Stimulated activated CD8-positive, alpha-beta memory T cell treated with anti-CD3 and anti-CD28 coated beads, Interleukin-4, amount 100 ng/mL, for 24 hours (primary cell): ENCODE data around the gene PTH2R.
"Not testable (repeated sequence)": the region's sequence is repeated elsewhere in the genome, so short reads cannot be mapped to it uniquely, and the experiment has no call there.

ENCODE experiments used
- DNase-seq: peaks from one replicate; pipeline ENCODE4 v3.0.0-alpha.2; 2020; ENCODE audit warnings: low read depth

Gene PTH2R

GRCh38 chr2:208488686-208489564, 82.3 kb downstream of the PTH2R start:
- DNase-seq, result no peak

DNA sequence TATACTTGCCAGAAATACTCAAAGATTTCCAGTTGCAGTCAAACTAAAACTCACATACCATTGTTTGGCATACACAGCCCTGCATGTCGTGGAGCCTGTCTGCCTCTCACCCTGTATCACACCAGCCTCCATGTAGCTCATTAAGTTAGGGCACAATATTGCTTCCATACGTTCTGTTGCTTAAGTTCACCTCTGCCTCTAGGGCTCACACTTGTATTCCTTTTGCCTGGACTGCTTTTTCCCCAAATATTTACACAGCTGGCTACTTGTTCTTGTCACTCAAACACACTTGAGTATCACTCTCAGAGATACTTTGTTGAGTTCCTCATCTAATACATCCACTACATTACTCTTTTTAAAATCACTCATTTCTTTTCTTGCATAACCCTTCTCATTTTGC, 83.1 kb downstream of the PTH2R start:
- no peak for DNase-seq

DNA sequence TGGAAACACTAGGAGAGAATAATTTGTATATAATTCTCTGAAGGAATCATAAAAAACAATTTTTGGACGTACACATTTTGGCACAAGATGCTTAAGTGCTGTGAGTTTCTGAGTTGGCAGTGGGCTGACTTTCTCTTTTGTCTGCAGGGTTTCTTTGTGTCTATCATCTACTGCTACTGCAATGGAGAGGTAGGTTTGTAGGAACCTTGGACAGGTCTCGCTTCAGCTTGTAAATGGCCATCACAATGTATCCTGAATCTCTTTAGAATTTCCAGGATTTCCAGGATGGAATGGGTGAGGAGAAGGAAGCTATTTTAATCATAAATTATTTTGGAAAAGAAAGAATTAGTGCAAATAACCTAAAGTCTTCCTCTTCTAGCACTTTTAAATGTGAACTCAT, 83.9 kb downstream of the PTH2R start:
- no peak for DNase-seq

GRCh38 chr2:208491641-208492040, 85.0 kb downstream of the PTH2R start:
- DNase-seq, result no peak

- DNase-seq, result no peak
Measured at GRCh38 chr2:208492069-208492468, 85.5 kb downstream of the PTH2R start.

DNA sequence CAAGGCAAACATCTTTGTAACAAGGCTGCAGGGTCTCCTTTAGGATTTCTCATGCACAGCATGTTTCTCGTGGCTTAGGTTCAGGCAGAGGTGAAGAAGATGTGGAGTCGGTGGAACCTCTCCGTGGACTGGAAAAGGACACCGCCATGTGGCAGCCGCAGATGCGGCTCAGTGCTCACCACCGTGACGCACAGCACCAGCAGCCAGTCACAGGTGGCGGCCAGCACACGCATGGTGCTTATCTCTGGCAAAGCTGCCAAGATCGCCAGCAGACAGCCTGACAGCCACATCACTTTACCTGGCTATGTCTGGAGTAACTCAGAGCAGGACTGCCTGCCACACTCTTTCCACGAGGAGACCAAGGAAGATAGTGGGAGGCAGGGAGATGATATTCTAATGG, 86.6 kb downstream of the PTH2R start:
- DNase-seq, result no peak

GRCh38 chr2:208496129-208496528, 89.5 kb downstream of the PTH2R start:
- no peak for DNase-seq

DNA sequence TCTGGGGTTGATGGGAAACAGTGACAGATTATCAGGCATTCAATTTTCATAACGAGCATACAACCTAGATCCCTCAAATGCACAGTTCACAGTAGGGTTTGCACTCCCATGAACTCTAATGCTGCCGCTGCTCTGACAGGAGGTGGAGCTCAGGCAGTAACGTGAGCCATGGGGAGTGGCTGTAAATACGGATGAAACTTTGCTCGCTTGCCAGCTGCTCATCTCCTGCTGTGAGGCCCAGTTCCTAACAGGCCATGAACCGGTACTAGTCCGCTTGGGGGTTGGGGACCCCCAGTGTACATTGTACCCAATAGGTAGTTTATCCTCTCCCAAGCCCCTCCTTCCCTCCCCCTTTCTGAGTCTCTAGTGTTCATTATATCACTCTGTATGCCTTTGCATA, 94.6 kb downstream of the PTH2R start:
- no peak for DNase-seq

- no peak for DNase-seq
Measured at GRCh38 chr2:208502288-208502687, 95.7 kb downstream of the PTH2R start.

DNA sequence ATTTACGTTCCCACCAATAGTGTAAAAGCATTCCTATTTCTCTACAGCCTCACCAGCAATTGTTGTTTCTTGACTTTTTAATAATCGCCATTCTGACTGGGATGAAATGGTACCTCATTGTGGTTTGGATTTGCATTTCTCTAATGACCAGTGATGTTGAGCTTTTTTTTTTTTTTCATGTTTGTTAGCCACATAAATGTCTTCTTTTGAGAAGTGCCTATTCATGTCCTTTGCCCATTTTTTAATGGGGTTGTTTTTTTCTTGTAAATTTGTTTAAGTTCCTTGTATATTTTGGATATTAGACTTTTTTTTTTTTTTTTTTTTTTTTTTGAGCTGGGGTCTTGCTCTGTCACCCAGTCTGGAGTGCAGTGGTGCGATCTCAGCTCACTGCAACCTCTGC, 98.8 kb downstream of the PTH2R start:
- not testable (repeated sequence) for DNase-seq

GRCh38 chr2:208509586-208509985, 103.0 kb downstream of the PTH2R start:
- no peak for DNase-seq

DNA sequence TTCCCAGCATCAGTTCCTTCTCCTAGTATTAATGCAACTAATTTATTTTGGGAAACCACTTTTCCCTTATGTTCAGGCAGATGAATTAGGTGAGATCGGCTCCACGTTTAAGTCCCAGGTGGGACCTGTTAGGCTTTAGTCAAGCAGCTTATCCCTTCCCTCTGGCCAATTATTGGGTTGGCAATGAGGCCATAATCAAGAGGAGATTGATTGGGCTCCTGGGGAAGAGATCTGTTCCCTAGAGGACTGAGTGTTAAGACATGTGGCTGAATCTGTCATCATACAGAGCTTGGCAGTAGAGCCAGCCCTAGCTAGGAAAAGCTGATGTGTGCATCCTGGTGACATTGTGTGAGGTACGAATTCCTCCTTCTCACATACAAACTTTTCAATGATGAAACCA, 104.4 kb downstream of the PTH2R start:
- no peak for DNase-seq

- no peak for DNase-seq
Measured at GRCh38 chr2:208511573-208511972, 105.0 kb downstream of the PTH2R start.

DNA sequence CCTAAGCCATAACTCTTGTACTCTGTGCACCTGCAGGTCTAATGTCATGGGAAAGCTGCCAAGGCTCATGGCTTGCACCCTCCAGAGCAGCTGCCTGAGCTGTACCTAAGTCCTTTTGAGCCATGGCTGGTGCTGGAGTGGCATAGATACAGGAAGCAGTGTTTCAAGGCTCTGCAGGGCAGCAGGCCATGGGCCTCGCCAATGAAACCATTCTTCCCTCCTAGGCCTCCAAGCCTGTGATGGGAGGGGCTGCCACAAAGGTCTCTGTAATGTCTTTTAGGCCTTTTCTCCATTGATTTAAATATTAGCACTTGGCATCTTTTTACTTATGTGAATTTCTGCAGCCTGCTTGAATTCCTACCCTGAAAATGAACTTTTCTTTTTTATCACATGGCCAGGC, 108.5 kb downstream of the PTH2R start:
- no peak for DNase-seq

- not testable (repeated sequence) for DNase-seq
Measured at GRCh38 chr2:208523069-208523468, 116.5 kb downstream of the PTH2R start.

- not testable (repeated sequence) for DNase-seq
Measured at GRCh38 chr2:208525165-208525564, 118.6 kb downstream of the PTH2R start.

DNA sequence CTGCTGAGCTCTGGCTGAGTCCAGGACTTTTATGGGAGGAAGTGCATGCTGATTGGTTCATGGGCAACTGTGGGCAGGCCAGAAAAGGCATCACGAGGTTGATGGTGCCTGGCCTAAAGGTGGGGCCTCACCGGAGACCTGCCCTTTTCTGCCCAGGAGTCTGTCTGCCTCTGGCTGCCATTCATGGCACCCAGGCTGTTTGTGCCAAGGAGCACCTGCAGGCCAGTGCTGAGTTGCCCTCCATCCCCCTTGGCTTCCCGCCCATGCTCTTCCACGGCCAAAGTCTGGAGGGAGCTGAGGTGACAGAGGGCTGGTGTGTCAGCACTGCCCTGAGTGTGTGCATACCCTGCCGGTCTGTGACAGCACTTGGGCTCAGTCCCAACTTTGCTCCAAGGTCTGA, 123.2 kb downstream of the PTH2R start:
- no peak for DNase-seq

GRCh38 chr2:208531361-208531760, 124.8 kb downstream of the PTH2R start:
- no peak for DNase-seq

DNA sequence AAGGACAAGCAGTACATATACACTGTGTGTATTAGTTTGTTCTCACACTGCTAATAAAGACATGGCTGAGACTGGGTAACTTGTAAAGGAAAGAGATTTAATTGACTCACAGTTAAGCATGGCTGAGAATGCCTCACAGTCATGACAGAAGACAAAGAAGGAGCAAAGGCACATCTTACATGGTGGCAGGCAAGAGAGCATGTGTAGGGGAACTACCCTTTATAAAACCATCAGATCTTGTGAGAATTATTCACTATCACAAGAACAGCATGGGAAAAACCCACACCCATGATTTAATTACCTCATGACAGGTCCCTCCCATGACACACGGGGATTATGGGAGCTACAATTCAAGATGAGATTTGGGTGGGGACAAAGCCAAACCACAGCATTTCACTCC, 129.0 kb downstream of the PTH2R start:
- not testable (repeated sequence) for DNase-seq

DNA sequence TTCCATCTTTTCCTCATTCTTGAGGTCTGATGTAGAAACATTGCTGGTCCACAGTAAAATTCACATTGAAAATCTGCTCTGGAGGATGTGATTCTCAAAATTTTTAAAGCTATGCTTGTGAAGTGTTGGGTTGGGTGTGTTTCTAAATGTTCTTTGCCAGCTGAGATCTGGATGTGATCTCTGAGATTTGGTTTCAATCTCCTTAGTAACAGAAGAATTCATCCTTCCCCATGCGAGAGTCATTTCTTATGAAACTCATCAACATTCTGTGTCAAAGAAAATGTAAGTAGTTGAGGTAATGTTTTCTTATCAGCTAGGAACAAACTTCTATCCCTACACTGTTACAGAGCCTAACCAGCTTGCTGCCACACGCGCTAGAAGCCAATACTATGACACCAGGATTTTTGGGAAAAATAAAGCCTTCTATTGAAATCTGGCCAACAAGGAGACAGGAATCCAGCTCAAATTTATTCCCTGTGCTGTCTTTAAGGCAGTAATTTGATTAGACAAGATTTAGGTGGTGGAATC, 134.9 kb downstream of the PTH2R start:
- no peak for DNase-seq

DNA sequence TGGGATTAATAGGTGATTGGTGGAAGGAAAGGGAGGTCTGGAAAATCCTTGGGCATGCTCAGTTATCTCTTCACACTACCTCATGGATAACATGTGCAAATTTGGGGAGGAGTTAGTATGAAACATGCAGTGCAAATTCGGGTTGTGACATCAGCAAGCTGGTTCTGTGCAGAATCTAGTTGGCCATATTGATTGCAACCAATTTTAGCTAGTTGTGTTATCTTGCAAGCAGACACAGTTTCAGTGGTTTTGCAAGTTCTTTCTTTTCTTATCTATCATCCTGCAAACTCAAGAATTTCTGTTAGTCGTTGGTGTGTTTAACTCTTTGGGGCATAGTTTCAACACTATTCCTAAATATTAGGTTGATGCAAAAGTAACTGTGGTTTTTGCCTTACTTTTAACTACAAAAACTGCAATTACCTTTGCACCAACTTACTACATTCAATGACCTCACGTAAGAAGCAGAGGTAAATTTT, 135.4 kb downstream of the PTH2R start:
- no peak for DNase-seq

DNA sequence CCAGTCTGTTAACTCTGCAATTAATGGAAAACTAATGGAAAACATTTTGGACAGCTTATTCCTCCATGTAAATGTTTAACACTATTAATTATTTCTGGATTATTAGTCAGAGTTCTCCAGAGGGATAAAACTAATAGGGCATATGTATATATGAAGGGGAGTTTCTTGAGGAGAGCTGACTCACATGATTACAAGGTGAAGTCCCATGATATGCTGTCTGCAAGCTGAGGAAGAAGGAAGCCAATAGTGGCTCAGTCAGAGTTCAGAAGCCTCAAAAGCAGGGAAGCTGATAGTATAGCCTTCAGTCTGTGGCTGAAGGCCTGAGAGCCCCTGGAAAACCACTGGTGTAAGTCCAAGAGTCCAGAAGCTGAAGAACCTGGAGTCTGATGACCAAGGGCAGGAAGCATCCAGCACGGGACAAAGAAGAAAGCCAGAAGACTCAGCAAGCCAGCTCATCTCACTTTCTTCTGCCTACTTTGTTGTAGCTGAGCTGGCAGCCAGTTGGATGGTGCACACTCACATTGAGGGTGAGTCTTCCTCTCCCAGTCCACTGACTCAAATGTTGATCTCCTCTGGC, 136.0 kb downstream of the PTH2R start:
- no peak for DNase-seq
